AG10803 (cell line): ENCODE data around the gene PGM3.

Experiments used
- DNase-seq: peaks from one replicate; pipeline ENCODE4 v3.0.0; 2010; ENCODE audit warnings: low read depth
- H3K4me3 ChIP-seq: 2 replicates; pipeline ENCODE4 v1.5.1; 2011; ENCODE audit warnings: mild to moderate bottlenecking, low read length, control low read depth
- TF ChIP-seq, protein P1 (sequence below): conservative IDR thresholded peaks from 2 replicates; pipeline ENCODE4 v1.5.1; 2011; ENCODE audit warnings: mild to moderate bottlenecking, low read length, control low read depth, inconsistent platforms

PGM3 gene

GRCh38 chr6:83124553-83124952 is 68.5 kb downstream of the PGM3 start:
- no peak for DNase-seq
- TF ChIP-seq, protein P1, sequence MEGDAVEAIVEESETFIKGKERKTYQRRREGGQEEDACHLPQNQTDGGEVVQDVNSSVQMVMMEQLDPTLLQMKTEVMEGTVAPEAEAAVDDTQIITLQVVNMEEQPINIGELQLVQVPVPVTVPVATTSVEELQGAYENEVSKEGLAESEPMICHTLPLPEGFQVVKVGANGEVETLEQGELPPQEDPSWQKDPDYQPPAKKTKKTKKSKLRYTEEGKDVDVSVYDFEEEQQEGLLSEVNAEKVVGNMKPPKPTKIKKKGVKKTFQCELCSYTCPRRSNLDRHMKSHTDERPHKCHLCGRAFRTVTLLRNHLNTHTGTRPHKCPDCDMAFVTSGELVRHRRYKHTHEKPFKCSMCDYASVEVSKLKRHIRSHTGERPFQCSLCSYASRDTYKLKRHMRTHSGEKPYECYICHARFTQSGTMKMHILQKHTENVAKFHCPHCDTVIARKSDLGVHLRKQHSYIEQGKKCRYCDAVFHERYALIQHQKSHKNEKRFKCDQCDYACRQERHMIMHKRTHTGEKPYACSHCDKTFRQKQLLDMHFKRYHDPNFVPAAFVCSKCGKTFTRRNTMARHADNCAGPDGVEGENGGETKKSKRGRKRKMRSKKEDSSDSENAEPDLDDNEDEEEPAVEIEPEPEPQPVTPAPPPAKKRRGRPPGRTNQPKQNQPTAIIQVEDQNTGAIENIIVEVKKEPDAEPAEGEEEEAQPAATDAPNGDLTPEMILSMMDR: no peak
- H3K4me3 ChIP-seq: no peak overlapping the region

DNA sequence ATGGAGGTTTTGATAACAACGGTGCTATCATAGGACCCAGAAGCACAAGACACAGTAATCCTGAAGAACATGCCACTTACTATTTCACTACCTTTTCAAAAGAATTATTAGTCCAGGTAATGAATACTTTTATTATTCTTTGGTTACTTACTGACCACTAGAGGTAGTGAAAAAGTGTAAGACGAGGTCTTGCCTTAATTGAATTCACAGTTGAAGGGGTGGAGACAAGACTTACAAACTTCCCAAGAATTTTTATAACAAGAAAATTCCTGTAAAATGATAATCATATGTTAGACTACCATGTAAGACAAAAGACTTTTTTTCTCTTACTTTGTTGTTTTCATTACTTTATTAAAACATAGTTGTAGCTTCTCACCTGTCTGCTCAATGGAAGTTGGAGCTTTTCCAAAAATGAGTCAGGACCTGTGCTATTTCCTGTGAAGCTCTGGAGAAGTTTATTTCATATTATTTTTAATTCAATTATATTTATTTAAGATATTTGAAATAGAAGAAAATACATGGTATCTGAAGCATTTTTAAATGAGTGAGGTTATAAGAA is 73.2 kb downstream of the PGM3 start:
- no peak for DNase-seq
- H3K4me3 ChIP-seq: no peak overlapping the region
- TF ChIP-seq, protein P1: no peak

GRCh38 chr6:83117802-83118201 is 75.3 kb downstream of the PGM3 start:
- TF ChIP-seq, protein P1: no peak
- no peak for DNase-seq
- no peak overlapping the region for H3K4me3 ChIP-seq
